ENCODE results near the gene NKAIN4.

NKAIN4 gene

GRCh38 chr20:63218701-63219446 lies 35.4 kb downstream of the NKAIN4 start:
- no peak for DNase-seq (ENCODE audit: low spot score)

GRCh38 chr20:63217706-63218105 lies 36.6 kb downstream of the NKAIN4 start:
- no peak for DNase-seq (ENCODE audit: low spot score)

GRCh38 chr20:63216849-63217471 lies 37.3 kb downstream of the NKAIN4 start:
- DNase-seq (ENCODE audit: low spot score) = no peak

- DNase-seq (ENCODE audit: low spot score) = peak; percentile 94
Measured at GRCh38 chr20:63216041-63216848, 38.0 kb downstream of the NKAIN4 start, which contains the start of gene YTHDF1. Gene YTHDF1 (minus strand): TSS chr20:63216131. CDS start chr20:63215892, 239 bp downstream.

- DNase-seq (ENCODE audit: low spot score) = no peak
Measured at GRCh38 chr20:63215101-63216040, 38.9 kb downstream of the NKAIN4 start.

GRCh38 chr20:63214514-63214913 lies 39.7 kb downstream of the NKAIN4 start:
- no peak for DNase-seq (ENCODE audit: low spot score)

- no peak for DNase-seq (ENCODE audit: low spot score)
Measured at GRCh38 chr20:63212792-63213191, 41.5 kb downstream of the NKAIN4 start.

- no peak for DNase-seq (ENCODE audit: low spot score)
Measured at GRCh38 chr20:63212393-63212730, 41.9 kb downstream of the NKAIN4 start.

- DNase-seq (ENCODE audit: low spot score) = no peak
Measured at GRCh38 chr20:63210011-63210605, 44.2 kb downstream of the NKAIN4 start.

GRCh38 chr20:63208346-63208909 lies 45.8 kb downstream of the NKAIN4 start:
- no peak for DNase-seq (ENCODE audit: low spot score)

- peak; percentile 56 for DNase-seq (ENCODE audit: low spot score)
Measured at GRCh38 chr20:63206878-63207277, 47.4 kb downstream of the NKAIN4 start.

- no peak for DNase-seq (ENCODE audit: low spot score)
Measured at GRCh38 chr20:63205896-63206295, 48.4 kb downstream of the NKAIN4 start.

- no peak for DNase-seq (ENCODE audit: low spot score)
Measured at GRCh38 chr20:63204362-63204761, 49.9 kb downstream of the NKAIN4 start.

GRCh38 chr20:63202811-63203526 lies 51.3 kb downstream of the NKAIN4 start:
- DNase-seq (ENCODE audit: low spot score) = no peak

- no peak for DNase-seq (ENCODE audit: low spot score)
Measured at GRCh38 chr20:63202021-63202420, 52.2 kb downstream of the NKAIN4 start.

- DNase-seq (ENCODE audit: low spot score) = no peak
Measured at GRCh38 chr20:63198606-63199005, 55.7 kb downstream of the NKAIN4 start.

- no peak for DNase-seq (ENCODE audit: low spot score)
Measured at GRCh38 chr20:63196768-63197470, 57.3 kb downstream of the NKAIN4 start.

GRCh38 chr20:63194797-63195173 lies 59.5 kb downstream of the NKAIN4 start:
- no peak for DNase-seq (ENCODE audit: low spot score)

GRCh38 chr20:63194007-63194796 lies 60.1 kb downstream of the NKAIN4 start:
- DNase-seq (ENCODE audit: low spot score) = no peak

All from Ammon's horn (tissue), 1 donor.